Muscle layer of duodenum (tissue), 2 donors: ENCODE results near the gene FN1.
A peak's percentile ranks its signal among the peaks of the same experiment; 100 is the strongest.

Experiments
- H3K27ac ChIP-seq: one replicate; pipeline ENCODE4 v1.7.0; 2013; ENCODE audit warnings: mild to moderate bottlenecking, low read length
- H3K27me3 ChIP-seq: one replicate; pipeline ENCODE4 v1.7.0; 2013; ENCODE audit warnings: low read depth, mild to moderate bottlenecking, control low read depth, low read length
- H3K36me3 ChIP-seq, 2 donors: one replicate each; pipeline ENCODE4 v1.7.0; 2013; ENCODE audit warnings: low read length in 2 of 2, control low read depth in 1 of 2, mild to moderate bottlenecking in 1 of 2; ENCODE audit not compliant: insufficient read depth in 2 of 2, control insufficient read depth in 1 of 2
- H3K4me1 ChIP-seq, 2 donors: one replicate each; pipeline ENCODE4 v1.7.0; 2013; ENCODE audit warnings: low read length in 2 of 2, mild to moderate bottlenecking in 2 of 2, control low read depth in 1 of 2, moderate library complexity in 1 of 2; ENCODE audit not compliant: insufficient read depth in 2 of 2, control insufficient read depth in 1 of 2
- H3K4me3 ChIP-seq, 2 donors: one replicate each; pipeline ENCODE4 v1.7.0; 2013; ENCODE audit warnings: low read length in 2 of 2, low read depth in 1 of 2, mild to moderate bottlenecking in 1 of 2
- H3K9me3 ChIP-seq, 2 donors: one replicate each; pipeline ENCODE4 v1.7.0; 2013; ENCODE audit warnings: low read length in 2 of 2, control low read depth in 1 of 2, mild to moderate bottlenecking in 1 of 2; ENCODE audit not compliant: control insufficient read depth in 1 of 2
- donor health status: healthy.

Gene FN1

DNA sequence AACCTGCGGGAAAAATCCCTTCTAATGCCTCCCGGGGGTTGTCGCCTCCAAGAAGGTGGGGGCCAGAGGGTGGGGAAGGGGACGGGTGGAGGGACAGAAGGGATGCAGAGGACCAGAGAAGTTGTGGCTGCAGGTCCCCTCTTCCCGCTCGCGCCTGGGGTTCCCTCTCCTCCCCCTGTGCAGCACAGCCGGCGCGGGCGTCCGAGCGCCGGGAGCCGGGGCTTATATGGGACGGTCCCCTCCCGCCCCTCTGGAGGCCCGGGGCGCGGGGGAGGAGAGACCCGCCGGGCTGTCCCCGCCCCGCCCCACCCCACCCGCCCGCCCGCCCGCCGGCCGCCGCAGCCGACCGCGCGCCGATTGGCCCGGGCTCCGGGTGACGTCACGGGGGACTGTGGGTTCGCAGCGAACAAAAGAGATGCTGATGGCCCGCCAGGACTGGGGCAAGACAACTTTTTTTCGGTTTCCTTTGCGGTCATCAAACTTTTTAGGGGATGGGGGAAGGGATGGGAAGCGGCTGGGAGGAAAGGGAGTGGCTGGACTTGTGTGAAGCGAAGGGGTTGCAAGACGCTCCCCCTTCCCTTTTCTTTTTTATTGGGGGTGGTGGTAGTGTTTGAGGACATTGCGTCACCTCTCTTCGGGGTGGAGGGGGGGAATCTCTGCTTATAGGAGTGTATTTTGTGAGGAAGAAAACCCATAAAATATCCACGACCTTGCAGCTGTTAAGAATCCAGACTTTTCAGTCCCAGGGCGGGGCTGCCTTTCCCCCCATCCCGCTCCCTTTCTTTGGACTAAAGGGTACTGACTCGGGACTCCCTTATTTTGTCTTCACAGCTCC is at the start of gene FN1:
TSS of gene FN1 (minus strand) at position 199 of the 835 bp plus-strand sequence. CDS start 266 bp downstream, outside the sequence.
- no peaks in the 10 kb centered on the region for H3K27me3 ChIP-seq
- peaks cover 0 to 31% of the 10 kb centered on the region in 2 donors for H3K36me3 ChIP-seq
- H3K4me3 ChIP-seq = peak within 1 kb of the TSS; percentile 83 to 88
- peak within 1 kb of the TSS; percentile 96 for H3K27ac ChIP-seq
- H3K4me1 ChIP-seq = peaks cover 0 to 4% of the 10 kb centered on the region in 2 donors
- no peaks in the 10 kb centered on the region for H3K9me3 ChIP-seq

DNA sequence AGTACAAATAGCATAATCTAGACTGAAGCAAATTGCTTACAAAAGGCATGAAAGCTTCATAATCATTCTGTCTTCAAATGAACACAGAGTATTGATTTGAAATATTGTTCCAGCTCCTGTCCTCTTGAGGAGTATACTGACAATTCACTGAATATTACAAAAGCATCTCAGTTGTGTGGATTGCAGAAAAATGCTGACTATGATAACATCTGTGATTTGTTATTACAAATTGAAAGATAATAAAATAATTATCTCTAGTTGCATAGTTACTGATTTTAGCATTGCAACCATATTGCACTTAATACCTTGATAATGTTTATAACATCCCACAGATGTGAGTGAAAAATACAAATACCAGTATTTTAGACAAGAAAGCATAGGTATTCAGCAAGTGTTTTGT is 49.2 kb upstream of the FN1 start:
- Histone ChIP-seq H3K4me1 (no peaks in the 10 kb centered on the region), H3K36me3 (no peaks in the 10 kb centered on the region), H3K4me3 (no peak overlapping the region), H3K27ac (no peak overlapping the region), H3K9me3 (no peaks in the 10 kb centered on the region), H3K27me3 (no peaks in the 10 kb centered on the region)

- no peak overlapping the region for H3K27ac ChIP-seq
- H3K36me3 ChIP-seq = no peaks in the 10 kb centered on the region
- no peaks in the 10 kb centered on the region for H3K9me3 ChIP-seq
- H3K4me1 ChIP-seq = no peaks in the 10 kb centered on the region
- no peak overlapping the region for H3K4me3 ChIP-seq
- H3K27me3 ChIP-seq = no peaks in the 10 kb centered on the region
These were observed 48.7 kb upstream of the FN1 start for GRCh38 chr2:215484570-215484969.

GRCh38 chr2:215483431-215483830 is 47.6 kb upstream of the FN1 start:
- Histone ChIP-seq H3K4me1 (no peaks in the 10 kb centered on the region), H3K27me3 (no peaks in the 10 kb centered on the region), H3K27ac (no peak overlapping the region), H3K36me3 (no peaks in the 10 kb centered on the region), H3K9me3 (no peaks in the 10 kb centered on the region), H3K4me3 (no peak overlapping the region)

DNA sequence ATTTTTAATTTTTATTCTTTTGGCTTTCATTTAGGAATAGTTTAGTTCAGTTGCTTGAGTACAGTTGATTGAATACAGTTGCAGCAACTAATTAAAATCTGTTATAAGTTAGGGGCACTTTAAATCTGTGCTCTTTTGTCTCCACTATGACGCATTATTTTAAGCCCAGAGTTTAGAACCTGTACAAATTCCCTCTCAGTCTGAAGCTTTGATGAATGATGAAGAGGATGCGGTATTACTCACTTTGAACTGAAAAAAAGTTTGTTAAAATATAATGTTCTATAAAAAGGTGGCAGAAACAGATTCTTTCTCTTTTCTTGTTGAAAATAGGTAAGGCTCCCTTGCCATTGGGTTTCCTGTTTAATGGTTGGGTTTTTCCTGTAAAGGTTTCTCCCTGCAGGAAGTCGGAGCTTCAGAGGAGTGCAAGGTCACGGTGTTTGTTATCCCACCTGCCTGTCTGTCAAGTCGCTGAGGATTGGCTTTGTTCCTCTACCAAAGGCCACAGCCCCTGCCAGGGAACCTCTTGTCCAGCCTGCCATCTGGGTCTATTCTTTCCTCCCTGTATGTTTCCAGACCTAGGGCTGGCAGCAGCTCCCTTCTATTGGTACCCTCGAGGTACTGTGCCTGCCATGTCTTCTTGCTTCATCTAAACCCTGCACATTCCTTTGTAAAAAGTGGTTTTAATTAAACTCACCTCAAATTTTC is 43.8 kb upstream of the FN1 start:
- Histone ChIP-seq H3K9me3 (no peaks in the 10 kb centered on the region), H3K27ac (no peak overlapping the region), H3K27me3 (no peaks in the 10 kb centered on the region), H3K4me1 (no peaks in the 10 kb centered on the region), H3K4me3 (no peak overlapping the region), H3K36me3 (no peaks in the 10 kb centered on the region)

DNA sequence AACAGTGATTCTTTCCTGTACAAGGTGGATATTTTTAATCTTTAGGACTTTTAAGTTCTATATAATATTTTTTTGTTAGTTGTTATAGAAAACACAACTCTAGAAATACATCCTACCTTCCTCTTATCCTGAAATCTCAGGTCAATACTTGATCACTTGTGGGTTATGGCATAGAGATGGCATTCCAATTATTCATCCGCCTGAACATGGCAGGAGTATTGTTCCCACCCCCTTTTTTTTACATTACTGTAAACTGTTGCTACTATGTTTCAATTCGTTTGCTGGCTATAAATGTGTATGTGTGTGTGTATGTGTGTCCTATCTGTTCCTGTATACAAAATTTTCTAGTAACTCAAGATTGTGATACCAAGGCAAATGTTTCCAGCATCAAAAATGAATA is 43.3 kb upstream of the FN1 start:
- H3K36me3 ChIP-seq = no peaks in the 10 kb centered on the region
- no peaks in the 10 kb centered on the region for H3K4me1 ChIP-seq
- no peak overlapping the region for H3K4me3 ChIP-seq
- no peaks in the 10 kb centered on the region for H3K9me3 ChIP-seq
- H3K27ac ChIP-seq = no peak overlapping the region
- H3K27me3 ChIP-seq = no peaks in the 10 kb centered on the region

DNA sequence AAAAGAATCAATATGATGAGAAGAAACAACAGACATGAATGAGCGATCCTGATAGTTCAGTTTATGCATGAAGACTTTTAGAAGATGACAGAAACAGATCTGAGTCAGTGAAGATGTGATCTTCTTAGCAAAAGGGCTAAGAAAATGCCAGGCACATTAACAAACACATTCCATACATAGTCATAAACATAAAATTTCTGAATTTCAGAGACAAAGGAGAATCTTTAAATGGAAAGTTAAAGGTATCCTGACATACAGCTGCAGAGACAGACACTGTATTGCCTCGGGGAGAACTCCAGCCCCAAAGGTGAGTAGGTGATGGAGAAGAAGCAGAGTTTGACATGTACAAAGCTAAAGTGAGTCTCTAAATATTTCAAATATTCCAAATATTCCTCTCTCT is 40.6 kb upstream of the FN1 start:
- Histone ChIP-seq H3K9me3 (no peaks in the 10 kb centered on the region), H3K27me3 (no peaks in the 10 kb centered on the region), H3K4me3 (no peak overlapping the region), H3K4me1 (no peaks in the 10 kb centered on the region), H3K27ac (no peak overlapping the region), H3K36me3 (no peaks in the 10 kb centered on the region)

DNA sequence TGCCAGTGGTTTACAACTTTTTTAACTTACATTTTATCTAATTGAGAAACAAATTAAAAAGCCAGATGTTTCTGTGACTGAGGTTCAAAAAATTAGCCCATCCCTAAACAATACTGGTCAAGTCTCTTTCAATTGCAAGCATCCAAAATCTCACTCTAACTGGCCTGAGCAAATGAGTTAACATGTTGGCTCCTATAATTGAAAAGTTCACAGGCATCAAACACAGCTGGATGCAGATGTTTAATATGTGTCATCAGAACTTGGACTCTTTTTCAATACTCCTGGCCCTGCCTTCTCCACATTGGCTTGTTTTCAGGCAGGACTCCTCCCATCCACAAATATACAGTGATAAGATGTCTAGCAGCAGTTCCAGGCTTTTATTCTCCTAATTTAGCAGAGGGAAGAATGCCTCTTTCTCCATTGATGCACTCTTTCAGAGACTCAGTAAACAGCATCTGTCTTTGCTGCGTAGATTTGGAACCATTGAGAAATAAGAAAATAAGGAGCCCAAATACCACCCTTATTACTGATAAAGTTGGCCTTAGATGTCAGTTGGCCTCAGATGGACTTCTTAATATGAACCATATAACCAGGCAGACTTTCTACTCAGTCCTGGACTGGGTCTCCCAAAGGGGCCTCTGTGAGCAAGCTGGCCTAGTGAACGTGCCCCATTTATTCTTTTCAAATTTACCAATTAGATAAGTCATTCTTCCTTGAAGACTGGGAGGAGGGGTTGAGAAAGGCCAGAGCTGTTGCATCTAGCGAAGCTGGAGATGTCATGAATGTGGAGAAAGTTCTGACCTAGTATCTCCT is 30.4 kb upstream of the FN1 start:
- Histone ChIP-seq H3K9me3 (no peaks in the 10 kb centered on the region), H3K4me3 (no peak overlapping the region), H3K27ac (no peak overlapping the region), H3K27me3 (no peaks in the 10 kb centered on the region), H3K36me3 (no peaks in the 10 kb centered on the region), H3K4me1 (peaks cover 0 to 2% of the 10 kb centered on the region in 2 donors)

DNA sequence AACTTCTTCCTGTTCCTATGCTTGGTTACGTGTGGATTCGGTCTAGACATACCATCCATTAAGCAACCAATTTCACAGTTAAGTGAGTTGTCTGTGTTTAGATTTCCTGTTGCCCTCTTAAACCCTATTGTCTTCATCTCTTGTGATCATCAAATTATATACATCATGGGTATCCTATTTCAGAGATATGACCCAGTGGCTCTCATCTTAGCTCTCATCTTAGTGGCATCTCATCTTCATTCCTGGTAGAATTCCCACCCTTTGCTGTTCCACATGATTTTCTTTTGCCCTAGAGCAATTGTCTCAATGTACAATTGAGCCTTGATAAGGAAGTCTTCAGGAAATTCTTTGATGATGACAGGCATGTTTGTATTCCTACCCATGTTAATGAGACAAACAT is 29.4 kb upstream of the FN1 start:
- Histone ChIP-seq H3K27me3 (no peaks in the 10 kb centered on the region), H3K27ac (no peak overlapping the region), H3K4me1 (peaks cover 0 to 10% of the 10 kb centered on the region in 2 donors), H3K9me3 (no peaks in the 10 kb centered on the region), H3K4me3 (no peak overlapping the region), H3K36me3 (no peaks in the 10 kb centered on the region)

GRCh38 chr2:215461836-215462532 is 26.1 kb upstream of the FN1 start:
- Histone ChIP-seq H3K4me3 (no peak overlapping the region), H3K27ac (no peak overlapping the region), H3K9me3 (no peaks in the 10 kb centered on the region), H3K4me1 (peaks cover 0 to 10% of the 10 kb centered on the region in 2 donors), H3K27me3 (no peaks in the 10 kb centered on the region), H3K36me3 (no peaks in the 10 kb centered on the region)
